ENCODE results near the gene ZNF646.

- TF ChIP-seq REST (IDR thresholded peaks at IDR 0.05; ENCODE audit: insufficient replicate concordance, low read depth) (no peak), CTCF (IDR thresholded peaks at IDR 0.05; ENCODE audit: insufficient read depth, low read length) (no peak), POLR2AphosphoS5 (IDR thresholded peaks at IDR 0.05; ENCODE audit: low read depth) (no peak), SPI1 (IDR thresholded peaks at IDR 0.05; ENCODE audit: borderline replicate concordance, low read depth) (no peak)
Measured at GRCh38 chr16:31110106-31111034, 36.1 kb downstream of the ZNF646 start.
